ENCODE data around the gene ARHGAP12.

ARHGAP12 gene

GRCh38 chr10:31952066-31952465 lies 23.4 kb upstream of the ARHGAP12 start:
- H3K9me3 ChIP-seq (ENCODE audit: severe bottlenecking) = no peaks in the 10 kb centered on the region
- no peak for TF ChIP-seq CTCF (IDR thresholded peaks at IDR 0.05; ENCODE audit: low read depth, low read length)
- DNase-seq = no peak
- H3K27ac ChIP-seq = no peak overlapping the region
- H3K36me3 ChIP-seq = no peaks in the 10 kb centered on the region
- no peaks in the 10 kb centered on the region for H3K27me3 ChIP-seq (ENCODE audit: insufficient read depth, low read depth, severe bottlenecking)
- H3K4me3 ChIP-seq (ENCODE audit: low read depth, low read length) = no peak overlapping the region

- Histone ChIP-seq H3K27ac (no peak overlapping the region), H3K27me3 (ENCODE audit: insufficient read depth, low read depth, severe bottlenecking) (no peaks in the 10 kb centered on the region), H3K36me3 (no peaks in the 10 kb centered on the region), H3K9me3 (ENCODE audit: severe bottlenecking) (no peaks in the 10 kb centered on the region), H3K4me3 (ENCODE audit: low read depth, low read length) (no peak overlapping the region)
- no peak for TF ChIP-seq CTCF (IDR thresholded peaks at IDR 0.05; ENCODE audit: low read depth, low read length)
- no peak for DNase-seq
These were observed 20.6 kb upstream of the ARHGAP12 start for GRCh38 chr10:31949266-31949665.

GRCh38 chr10:31948021-31948420 lies 19.4 kb upstream of the ARHGAP12 start:
- Histone ChIP-seq H3K27ac (no peak overlapping the region), H3K4me3 (ENCODE audit: low read depth, low read length) (no peak overlapping the region), H3K9me3 (ENCODE audit: severe bottlenecking) (no peaks in the 10 kb centered on the region), H3K27me3 (ENCODE audit: insufficient read depth, low read depth, severe bottlenecking) (no peaks in the 10 kb centered on the region), H3K36me3 (no peaks in the 10 kb centered on the region)
- DNase-seq = no peak
- TF ChIP-seq CTCF (IDR thresholded peaks at IDR 0.05; ENCODE audit: low read depth, low read length) = no peak

- Histone ChIP-seq H3K27ac (no peak overlapping the region), H3K4me3 (ENCODE audit: low read depth, low read length) (no peak overlapping the region), H3K36me3 (no peaks in the 10 kb centered on the region), H3K27me3 (ENCODE audit: insufficient read depth, low read depth, severe bottlenecking) (no peaks in the 10 kb centered on the region), H3K9me3 (ENCODE audit: severe bottlenecking) (no peaks in the 10 kb centered on the region)
- DNase-seq = no peak
- TF ChIP-seq CTCF (IDR thresholded peaks at IDR 0.05; ENCODE audit: low read depth, low read length) = peak; percentile 3; the same call in 1 of the 2 replicates
These were observed 18.7 kb upstream of the ARHGAP12 start for GRCh38 chr10:31947144-31947926.

GRCh38 chr10:31945392-31945791 lies 16.8 kb upstream of the ARHGAP12 start:
- Histone ChIP-seq H3K36me3 (no peaks in the 10 kb centered on the region), H3K9me3 (ENCODE audit: severe bottlenecking) (no peaks in the 10 kb centered on the region), H3K4me3 (ENCODE audit: low read depth, low read length) (no peak overlapping the region), H3K27me3 (ENCODE audit: insufficient read depth, low read depth, severe bottlenecking) (no peaks in the 10 kb centered on the region), H3K27ac (no peak overlapping the region)
- TF ChIP-seq CTCF (IDR thresholded peaks at IDR 0.05; ENCODE audit: low read depth, low read length) = no peak
- no peak for DNase-seq

- no peaks in the 10 kb centered on the region for H3K36me3 ChIP-seq
- no peak overlapping the region for H3K27ac ChIP-seq
- DNase-seq = no peak
- no peak overlapping the region for H3K4me3 ChIP-seq (ENCODE audit: low read depth, low read length)
- no peaks in the 10 kb centered on the region for H3K9me3 ChIP-seq (ENCODE audit: severe bottlenecking)
- TF ChIP-seq CTCF (IDR thresholded peaks at IDR 0.05; ENCODE audit: low read depth, low read length) = no peak
- no peaks in the 10 kb centered on the region for H3K27me3 ChIP-seq (ENCODE audit: insufficient read depth, low read depth, severe bottlenecking)
These were observed 15.4 kb upstream of the ARHGAP12 start for GRCh38 chr10:31944071-31944433.
